ENCODE results near the gene SNX12.
"Not testable (repeated sequence)": the region's sequence is repeated elsewhere in the genome, so short reads cannot be mapped to it uniquely, and the experiment has no call there.

Gene SNX12

DNA sequence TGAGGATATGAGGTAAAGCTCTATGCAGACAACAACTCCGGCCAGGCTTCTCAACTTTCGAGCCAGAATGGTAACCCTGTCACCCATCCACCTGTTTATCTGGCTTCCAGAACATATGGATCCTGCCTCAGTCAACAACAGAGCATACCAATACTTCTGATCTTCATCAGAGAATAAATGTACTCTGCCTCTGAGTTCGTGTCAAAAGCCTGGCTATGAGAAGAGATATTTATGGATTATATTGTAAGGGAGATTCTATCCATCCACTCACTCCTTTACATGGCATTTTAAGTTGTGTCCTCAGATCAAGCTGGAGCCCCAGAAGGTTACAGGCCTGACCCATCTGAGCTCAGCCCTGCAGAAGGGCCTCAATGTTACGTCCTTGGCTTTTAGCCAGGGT is 17.8 kb upstream of the SNX12 start:
- DNase-seq, result no peak

DNA sequence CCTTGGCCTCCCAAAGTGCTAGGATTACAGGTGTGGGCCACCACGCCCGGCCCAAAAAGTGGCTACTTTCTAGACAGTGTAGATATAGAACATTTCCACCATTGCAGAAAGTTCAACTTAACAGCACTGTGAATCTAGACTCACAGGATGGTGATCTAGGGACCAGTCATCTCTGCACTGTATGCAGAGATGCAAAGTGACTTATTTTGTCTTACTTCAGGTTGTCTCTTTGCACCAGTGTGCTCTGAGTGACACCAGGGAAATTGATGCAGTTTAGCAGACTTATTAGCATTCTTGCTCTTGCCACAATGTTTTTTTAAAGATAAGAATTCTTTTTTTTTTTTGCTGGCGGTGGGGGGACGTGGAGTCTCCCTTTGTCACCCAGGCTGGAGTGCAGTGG is 14.7 kb upstream of the SNX12 start:
- DNase-seq, result no peak

DNA sequence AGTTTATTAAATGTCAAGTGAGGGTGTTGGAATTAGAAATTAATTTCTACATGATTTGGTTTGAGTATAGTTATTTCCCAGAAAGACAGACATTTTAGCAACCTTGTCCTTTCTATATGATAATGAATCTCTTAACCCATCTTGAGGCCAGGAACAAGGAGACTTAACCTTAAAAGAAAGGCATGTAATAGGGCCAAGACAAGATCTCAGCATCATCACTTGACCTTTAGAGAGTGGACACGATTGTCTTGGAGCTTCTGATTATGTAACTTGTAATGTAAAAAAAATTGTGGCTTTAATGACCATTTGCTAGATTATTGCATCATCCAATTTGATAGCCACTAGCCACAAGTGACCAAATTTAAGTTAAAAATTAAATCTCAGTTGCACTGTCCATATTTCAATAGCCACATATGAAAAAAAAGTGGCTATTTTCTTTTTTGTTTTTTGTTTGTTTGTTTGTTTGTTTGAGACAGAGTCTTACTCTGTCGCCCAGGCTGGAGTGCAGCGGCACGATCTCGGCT is 14.1 kb upstream of the SNX12 start:
- no peak for DNase-seq

DNA sequence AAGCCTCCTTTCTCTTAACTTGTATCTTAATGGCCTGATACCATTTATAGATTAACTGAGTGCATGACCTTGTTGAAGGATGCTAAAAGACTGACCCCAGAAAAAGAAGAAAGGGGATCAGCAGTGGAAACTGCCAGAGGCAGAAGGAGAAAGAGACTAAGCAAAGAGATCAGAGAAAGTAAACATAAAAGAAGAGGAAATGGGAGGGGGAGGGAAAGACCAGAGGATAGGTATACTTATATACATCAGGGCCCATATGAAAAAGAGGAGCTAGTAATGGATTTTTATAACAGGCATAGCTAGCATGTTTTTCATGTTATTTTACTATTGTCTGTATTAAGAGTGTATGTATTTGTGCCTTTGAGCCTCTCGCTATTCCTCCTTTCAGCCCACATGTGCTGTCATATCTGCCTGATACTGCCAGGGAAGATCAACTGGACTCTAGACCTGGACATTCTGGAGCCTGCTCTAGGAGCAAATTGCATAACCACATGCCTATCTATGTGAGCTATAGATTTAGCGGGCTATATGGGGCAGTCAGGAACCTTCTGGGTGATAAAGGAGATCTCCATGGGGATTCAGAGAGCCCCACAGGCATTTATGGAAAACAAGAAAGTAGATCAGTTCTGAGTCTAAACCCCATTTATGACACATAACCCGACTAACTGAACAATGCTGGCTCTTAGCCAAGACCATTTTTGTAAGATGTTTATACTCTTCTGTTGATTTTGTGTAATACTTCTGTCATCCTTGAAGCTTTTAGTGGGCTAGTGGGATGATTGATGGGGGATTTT is 13.4 kb upstream of the SNX12 start:
- no peak for DNase-seq

DNA sequence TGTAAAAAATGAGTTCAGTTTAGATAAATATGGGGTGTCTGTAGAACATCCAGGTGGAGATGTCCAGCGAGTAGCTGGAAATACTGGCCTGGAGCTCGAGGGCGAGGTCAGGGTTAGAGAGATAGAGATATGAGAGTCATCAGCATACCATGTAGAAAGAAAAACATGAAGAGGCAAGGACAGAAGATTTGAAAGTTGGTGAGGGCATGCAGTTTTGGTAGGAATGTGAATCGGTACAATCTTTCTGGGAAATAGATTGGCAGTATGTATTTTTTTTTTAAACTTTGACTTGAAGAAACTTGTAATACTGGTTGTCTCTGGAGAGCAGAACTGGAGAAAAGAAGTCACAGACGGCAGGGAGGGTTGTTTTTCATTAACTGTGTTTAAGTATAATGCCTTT is 2.4 kb upstream of the SNX12 start:
- no peak for DNase-seq

DNA sequence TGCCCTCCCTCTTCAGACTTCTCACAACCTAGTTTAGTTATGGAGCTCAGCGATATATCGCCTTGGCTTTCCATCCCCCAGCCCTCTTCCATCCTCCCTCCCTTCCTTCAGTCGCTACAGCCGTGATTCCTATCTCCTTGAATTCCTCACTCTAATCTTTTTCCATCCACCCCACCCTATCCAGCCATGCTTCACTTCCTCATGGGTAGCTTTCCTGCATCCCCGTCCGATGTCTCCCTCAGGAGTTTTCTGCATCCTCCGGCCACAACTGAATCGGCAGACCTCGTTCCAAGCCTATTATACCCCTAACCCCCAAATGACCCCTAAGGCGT is 456 bp downstream of the SNX12 start:
- DNase-seq, result no peak

DNA sequence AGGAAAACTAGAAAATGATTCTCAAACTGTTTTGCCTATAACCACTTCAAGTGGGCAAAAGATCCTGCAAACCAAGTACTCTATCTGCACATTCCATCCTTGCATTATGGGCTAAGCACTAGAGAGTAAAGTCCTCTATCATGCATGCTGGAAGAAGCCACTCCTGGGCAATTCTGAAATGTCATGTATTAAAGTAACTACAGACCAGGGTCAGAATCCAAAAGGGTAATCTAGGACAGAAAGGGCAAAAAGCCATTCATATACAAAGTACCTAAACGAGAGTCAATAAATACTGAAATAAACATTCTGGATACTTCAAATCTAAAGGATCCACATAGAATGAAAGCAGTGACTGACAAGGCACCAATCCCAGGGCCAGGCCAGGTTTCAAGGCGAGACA is 1.0 kb downstream of the SNX12 start:
- no peak for DNase-seq

DNA sequence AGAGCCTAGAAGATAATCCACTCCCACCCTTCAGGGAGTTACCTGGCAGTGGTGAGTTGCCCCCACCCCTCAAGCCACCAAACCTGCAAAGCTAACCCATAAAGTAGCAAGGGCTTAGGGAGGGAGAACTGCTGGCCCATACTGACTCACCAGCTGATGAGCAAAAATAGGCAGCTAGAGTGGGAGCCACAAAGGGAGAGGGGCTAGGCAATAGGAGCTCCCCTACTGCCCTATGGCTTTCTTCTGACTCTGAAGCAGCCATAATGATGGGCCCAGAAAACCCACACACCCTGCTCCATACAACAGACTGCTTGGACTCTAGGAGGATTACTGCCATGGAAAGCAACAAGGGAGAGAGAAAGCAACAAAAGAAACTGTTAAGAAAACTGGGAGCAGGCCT is 8.0 kb downstream of the SNX12 start:
- DNase-seq, result no peak

DNA sequence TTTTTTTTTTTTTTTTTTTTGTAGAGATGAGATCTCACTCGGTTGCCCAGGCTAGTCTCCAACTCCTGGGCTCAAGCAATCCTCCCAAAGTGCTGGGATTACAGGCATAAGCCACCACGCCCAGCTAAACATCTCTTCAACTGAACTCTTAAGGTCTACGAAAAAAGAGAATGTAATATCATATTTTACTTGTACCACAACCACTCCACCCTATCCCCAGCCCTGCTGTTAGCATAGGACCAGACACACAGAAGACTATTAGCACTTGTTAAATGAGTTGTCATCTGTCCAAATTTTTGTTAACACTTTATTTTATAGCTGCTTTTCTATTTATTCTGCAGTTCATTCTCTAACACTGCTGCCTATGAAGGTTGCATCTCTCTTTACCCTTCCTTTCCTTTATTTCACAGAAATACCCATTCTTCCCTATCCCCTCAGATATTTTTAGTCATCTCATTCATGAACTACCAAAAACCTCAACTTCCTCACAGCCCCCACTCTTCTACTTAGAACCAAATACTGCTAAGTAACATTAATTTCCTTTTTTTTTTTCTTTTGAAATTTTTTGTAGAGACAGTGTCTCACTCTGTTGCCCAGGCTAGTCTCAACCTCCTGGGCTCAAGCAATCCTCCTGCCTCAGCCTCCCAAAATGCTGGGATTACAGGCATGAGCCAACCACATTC is 10.1 kb downstream of the SNX12 start:
- DNase-seq, result no peak

DNA sequence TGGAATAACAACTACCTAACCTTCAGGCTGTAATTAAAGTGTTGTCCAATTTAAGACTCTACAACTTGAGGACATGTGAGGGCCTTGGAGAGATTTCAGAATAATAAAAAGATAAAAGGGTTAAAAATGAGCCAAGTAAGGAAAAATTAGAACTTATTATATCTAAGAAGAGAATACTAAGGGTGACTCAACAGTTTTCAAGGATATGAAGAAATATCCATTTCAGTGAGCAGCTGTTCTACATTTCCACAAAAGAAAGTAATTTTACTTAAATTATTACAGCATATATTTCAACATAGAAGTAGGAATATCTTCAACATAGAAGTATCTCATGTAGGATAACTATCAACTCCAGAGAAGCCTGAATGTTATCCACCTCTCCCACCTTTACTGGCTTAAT is 11.3 kb downstream of the SNX12 start:
- DNase-seq, result no peak

DNA sequence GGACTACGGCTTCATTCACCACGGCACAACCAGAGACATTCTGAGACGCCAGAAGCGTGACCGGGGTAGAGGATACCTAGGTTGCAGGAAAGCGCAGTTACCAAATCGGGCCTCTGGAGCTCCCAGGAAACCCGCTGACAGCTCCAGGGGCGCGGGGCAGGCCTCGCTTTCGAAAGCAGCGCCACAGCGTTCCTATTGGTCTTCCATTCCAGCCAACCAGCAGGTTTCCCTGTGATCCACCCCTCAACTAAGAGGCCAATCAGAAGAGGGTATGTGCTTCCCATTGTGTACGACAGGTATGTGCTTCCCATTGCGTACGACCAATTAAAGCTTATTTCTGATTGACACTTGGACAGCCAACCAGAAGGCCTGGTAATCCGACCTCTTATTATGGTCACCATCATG is 14.9 kb downstream of the SNX12 start:
- no peak for DNase-seq

DNA sequence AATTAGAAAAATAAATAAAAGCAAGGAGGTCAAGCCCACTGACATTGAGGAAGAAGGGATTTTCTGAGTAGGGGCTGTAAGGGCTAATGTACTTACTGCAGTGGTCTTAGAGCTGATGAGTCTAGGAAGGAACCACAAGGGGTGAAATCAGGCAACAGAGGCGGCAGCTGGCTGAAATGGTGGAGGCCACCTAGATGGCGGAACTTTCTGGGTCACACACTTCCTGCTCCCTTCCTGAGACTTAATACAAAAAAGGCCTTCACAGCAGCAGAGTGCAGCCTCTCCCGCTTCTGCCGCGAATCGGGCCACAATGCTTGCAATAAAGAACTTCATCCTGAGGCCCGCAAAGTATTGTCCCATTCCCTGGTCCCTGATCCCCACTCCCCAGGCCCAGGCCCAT is 15.4 kb downstream of the SNX12 start:
- DNase-seq, result no peak

DNA sequence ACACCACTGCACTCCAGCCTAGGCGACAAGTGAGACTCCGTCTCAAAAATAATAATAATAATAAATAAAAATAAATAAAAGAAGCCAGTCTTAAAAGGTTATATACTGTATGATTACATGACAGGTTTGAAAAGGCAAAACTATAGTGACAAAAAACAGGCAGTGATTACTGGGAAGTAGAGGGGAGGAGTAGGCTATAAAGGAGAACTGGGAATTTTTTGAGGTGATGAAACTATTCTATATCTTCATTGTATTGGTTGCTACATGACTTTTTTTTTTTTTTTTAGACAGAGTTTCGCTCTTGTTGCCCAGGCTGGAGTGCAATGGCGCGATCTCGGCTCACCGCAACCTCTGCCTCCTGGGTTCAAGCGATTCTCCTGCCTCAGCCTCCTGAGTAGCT is 20.2 kb downstream of the SNX12 start:
- not testable (repeated sequence) for DNase-seq

DNA sequence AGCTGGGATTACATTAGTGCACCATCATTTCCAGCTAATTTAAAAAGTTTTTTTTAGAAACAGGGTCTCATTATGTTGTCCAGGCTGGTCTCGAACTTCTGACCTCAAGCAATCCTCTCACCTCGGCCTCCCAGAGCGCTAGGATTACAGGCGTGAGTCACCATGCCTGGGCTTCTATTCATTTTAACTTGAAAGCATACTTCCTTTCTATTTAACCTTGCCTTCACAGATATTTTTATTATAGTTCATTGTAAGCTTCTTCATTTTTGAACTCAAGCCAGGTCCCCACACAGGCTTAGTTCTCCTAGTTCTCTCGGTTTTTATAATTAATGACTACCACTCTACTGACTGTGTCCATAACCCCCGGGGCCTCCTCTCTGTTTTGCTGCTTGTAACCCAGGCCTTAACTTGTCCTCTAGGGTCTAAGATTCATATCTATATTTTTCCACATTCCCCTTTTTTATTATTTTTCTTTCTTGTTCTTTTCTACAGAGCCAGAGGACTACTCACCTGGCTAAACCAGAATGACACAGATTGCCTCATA is 50.7 kb downstream of the SNX12 start:
- no peak for DNase-seq
